Stimulated activated CD4-positive, alpha-beta T cell treated with anti-CD3 and anti-CD28 coated beads, Interleukin-1b, Interleukin-23, amount 100 ng/mL, for 1 hour (primary cell): ENCODE measurements around the gene CACNA1H.

Experiments
- DNase-seq, 2 donors: peaks; one replicate each; pipeline ENCODE4 v3.0.0-alpha.2; 2020; ENCODE audit warnings: low read depth in 2 of 2

Gene CACNA1H

DNA sequence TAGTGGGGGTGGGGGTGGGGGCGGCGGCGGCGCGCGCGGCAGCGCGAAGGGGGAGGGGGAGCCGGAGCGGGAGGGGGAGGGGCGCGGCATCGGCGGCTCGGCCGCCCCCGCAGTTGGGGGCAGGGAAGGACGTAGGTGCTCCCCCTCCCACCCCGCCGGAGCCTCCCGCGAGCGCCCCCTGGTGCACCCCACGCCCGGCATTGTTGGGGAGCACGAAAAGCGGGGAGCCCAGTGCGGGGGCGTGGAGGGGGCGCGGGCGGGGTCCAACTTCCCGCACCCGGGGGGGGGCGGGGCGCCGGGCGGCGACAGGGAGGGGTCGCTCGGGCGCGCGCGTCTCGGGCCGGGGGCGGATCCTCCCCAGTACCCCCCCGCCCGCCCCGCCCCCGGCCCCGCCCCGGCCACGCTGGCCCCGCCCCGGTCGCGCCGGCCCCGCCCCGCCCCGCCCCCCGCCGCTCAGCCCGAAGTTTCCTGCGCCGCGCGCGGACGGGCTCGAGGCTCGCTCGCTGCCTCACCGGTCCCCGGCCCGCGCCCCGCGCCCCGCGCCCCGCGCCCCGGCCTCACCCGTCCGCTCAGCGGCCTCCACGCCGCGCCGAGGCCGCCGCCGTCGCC lies at the start of gene CACNA1H:
Gene CACNA1H, plus strand, starts transcription at position 456 of the 609 bp plus-strand sequence. CDS start 632 bp downstream, outside the sequence.
- peak; percentile 8 to 33 for DNase-seq

DNA sequence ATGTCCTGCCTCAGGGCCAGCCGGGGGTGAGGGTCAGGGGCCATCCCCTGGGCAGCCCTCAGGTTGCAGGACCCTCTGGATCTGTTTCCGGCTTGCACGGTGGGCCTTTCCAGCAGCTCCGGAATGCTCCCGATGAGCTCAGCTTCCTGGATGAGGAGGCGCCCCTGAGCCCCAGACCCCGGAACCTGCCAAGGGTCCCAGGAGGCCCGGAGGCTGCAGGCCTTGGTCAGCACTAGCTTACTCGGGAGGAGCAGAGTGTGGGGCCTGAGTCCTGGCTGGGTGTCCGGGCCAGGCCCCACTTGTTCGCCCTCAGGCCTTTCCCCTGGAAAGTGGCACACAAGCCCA lies 49.3 kb upstream of the CACNA1H start:
- DNase-seq: no peak

DNA sequence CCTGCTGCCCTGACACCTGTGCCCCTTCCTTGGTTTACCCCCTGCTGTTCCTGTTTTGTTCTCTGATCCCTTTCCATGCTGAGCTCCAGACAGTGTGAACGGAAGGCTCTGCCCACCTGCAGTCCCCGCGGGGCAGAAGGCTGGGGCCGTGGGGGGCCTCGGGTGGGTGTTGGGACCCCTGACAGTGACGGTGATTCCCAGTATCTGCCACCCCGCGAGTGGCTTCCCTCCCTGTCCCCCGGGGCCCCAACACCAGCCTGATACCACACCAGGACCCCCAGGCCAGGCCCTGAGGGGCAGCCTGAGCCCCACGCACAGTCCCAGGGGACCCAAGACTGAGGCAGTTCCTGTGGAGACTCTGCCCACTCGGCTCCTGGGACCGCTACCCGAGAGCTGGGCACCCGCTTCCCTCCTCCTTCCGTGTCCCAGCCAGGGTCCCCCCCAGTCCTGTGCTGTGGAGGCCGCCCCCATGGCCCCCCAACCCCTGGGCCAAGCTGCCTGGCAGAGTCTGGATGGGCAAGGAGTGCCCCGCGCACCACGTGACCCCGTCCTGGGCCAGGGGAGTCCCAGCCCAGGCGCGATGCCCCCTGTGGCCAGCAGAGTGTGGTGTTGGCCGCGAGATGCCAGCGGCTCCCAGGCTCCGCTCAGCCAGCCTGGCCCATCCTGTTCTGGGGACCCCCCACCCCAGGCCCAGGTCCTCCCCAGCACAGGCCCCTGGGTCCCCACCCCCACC lies 46.9 kb upstream of the CACNA1H start:
- DNase-seq: peak in 1 of 2 donors; percentile 17

DNA sequence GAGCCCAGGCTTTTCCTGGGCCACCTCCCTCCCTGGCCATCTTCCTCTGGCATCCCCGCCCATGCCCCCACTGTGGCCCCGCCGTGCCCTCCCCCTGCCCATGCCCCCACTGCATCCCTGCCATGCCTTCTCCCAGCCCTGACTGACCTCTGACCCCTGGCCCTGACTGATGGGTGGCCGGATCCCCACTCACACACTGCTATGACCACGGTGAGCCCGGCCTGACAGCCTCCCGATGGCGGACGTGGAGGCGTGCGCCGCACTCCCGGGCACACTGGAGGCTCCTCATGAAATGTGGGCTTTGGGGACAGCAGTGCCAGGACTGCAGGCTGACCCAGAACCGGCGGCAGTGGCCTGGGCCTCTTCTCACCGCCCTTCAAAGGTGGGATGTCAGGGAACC lies 46.2 kb upstream of the CACNA1H start:
- DNase-seq: no peak

DNA sequence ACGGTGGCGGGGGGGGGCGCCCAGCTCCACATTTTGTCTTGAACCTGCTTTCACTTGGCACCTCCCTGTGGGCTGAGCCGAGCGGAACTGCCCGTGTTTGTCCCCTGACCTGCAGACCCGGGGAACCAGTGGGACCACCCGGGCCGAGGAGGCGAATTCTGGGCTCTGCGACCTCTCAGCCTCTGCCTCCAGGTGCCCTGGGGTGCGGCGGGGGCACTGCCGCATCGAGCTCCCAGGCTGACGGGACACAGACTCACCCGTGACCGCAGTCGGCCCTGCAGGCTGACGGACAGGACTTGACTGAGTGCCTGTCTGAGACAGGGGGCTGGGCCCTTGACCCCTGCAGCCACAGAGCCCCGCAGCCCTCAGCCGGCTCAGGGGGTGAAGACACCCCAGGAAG lies 45.8 kb upstream of the CACNA1H start:
- DNase-seq: no peak

DNA sequence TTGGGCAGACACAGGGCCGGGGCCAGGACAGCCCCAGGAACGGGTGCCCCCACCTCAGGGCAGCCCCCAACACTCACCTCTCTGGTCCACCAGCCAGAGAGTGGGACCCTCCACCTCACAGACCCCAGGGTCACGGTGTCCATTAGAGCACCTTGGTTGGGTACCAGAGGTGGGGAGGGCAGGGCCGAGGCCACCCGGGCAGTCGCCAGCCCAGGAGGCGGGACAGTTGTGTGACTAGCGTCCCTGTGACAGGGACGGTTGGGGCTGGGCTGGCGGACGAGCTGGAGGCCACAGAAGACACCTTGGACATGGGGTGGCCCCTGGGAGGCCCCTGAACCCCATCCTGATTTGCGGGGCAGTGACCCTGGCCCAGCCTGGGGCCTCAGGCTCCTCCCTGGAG lies 45.2 kb upstream of the CACNA1H start:
- DNase-seq: no peak

DNA sequence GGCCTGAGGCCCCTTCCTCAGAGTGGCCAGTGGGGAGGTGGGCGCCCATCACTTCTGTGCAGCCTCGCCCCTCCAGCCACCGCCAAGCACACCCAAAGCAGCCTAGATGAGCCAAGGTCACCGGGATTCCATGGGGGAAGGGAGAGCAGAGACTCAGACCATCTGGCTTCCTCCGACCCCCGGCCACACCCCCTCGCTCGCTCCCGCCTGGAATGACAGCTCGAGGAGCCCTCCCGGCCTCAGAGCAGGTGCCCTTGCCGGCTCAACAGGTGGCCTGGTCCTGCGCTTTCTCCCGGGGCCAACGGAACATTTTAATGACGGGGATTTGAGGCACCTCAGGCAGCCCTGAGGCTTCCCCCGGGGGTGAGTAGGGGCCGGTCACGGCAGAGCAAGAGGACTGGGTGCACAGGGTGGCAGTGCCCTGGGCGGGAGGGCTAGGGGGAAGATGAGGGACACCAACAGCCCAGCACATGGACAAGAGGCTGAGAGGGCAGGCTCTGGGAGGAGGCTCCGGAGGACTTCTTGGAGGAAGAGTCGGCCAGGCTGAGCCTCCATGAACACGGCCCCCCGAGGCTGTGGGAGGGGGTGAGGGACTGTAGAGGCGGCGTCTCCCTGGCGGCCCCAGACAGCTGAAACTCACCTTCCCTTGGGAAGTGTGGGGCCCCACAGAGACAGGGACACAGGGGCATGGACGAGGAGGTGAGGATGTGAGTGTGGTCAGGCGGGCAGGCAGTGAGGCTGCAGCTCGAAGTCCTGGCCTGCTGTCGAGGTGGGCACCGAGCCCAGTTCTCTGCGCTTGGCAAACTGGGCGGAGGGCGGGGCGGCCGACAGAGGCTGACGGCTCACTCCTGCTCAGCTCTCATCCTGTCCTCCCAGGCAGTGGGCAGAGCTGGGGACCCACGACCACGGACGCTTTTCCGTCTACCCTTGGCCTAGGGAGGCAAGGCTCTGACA lies 44.3 kb upstream of the CACNA1H start:
- DNase-seq: no peak

DNA sequence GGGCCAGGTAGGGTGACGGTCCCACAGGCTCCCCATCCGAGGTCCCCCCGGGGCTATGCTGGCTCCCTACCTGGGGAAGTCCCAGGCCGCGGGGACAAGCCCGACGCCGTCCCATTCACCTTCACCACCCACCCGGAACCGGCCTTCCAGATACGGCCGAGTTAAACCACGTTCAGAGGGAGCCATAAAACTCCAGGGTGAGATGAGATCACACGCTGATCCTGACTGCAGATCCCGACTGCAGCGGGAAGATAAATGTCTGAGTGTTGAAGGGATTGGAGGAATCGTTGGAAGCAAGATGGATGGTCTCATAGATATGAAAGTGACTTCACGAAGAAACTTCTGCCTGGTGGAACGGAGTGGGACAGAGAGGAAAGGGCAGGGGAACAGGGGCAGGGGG lies 43.3 kb upstream of the CACNA1H start:
- no peak for DNase-seq

DNA sequence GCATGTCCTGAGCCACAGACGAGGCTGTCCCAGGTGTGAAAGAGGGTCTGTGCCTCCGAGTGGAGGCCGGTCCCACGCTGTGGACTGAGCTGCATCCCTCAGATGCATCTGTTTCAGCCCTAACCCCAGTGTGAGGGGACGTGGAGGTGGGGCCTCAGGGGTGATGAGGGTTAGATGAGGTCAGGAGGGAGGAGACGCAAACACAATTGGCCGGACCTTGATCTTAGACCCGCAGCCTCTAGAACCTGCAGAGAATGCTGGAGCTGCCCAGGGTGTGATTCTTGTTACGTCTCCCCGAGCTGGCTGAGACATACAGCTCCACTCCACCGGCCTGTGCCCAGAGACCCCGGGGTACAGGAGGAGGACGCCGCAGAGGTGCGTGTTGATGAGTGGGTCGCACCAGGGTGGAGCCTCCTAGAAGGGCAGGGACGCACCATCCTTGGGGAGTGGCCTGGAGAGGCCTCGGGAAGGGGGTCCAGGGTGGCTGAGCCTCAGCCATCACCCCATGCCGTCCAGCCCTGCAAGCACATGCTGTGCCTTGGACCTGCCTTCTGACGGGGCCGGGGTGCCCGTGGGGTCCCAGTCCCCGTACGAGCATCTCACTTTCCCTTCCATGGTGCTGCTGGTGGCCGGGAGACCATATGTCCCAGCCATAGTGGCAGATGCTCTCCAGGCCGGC lies 40.3 kb upstream of the CACNA1H start:
- DNase-seq: no peak

DNA sequence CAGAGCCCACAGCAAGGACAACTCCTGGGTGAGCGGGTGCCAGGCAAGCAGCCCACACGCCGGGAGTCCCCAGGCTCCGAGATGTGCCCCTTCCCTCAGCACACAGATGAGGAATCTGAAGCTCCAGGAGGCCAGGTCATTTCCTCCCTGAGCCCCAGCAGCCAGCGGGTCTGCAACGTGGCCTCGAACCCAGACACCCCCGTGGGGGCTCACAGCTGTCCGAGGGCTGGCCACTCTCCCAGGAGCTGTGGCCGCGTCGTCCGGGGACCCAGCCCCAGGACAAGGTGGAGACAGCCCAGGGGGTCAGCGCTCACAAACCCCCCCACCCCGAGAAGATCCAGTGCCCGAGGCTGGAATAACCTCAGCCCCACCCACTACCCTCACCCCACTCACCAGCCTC lies 39.4 kb upstream of the CACNA1H start:
- DNase-seq: no peak

DNA sequence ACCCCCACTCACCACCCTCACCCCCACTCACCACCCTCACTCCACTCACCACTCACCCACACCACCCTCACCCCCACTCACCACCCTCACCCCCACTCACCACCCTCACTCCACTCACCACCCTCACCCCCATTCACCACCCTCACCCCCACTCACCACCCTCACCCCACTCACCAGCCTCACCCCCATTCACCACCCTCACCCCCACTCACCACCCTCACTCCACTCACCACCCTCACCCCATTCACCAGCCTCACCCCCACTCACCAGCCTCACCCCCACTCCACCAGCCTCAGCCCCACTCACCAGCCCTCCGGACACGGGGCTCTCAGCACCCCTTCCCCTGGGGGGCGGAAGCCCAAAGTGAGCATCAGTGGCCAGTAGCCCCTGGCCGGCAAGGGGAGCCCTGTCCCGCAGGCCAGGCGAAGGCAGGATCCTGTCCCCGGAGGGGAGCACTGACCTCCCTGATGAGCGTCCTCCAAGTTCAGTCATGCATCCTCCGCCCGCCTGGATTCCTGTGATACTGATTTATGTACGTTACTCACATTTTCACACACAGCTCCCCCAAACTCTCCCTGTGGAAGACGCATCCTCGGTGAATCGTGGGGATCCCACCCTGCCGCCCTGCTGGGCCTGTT lies 38.9 kb upstream of the CACNA1H start:
- no peak for DNase-seq

DNA sequence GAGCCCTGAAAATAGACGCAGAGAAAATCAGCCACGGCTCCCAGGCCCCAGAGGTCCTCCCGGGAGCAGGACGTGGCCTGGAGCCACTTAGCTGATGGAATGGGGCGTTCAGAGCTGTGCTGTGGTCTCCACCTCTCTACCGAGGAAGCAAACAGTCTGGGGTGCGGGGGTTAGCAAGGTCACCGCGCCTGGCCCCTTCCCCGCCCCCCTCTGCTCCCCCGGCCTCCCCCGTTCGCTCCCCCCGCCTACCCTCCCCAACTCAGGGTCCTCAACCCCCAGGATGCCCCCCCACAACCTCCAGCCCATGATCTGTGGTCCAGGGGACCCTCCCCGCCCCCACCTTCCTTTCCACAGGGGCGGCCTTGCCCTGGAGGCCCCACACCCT lies 36.2 kb upstream of the CACNA1H start:
- no peak for DNase-seq

DNA sequence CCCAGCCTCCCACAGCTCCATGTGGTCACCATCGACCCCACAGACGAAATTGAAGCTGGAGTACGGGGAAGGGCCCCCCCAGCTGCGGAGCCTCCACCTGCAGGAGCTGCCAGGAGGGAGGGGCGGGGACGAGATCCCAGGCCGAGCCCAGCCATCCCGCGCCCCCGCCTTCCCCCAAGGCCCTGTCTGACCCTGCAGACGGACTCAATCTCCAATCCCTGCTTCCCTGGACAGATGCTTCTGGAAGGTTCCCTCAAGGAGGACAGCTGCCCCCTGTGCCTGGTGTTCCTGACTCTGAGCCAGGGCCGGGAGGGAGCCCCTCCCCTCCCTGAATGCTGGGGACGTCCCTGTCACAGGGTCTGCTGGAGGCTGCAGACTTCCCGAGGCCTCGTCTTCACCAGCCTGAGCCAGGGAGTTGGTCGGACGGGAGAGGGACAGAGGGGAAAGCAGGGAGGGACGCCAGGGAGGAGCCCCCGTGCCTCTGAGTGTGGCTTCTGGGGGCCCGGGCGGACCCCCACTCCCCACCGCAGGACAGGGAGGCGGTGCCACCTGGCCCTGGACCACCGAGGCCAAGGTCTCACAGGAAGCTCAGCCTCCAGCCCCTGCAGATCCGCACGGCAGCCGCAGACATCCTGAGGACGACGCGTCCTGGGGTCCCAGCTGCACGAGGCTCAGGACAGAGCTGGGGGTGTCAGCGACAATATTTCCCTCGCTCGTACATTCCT lies 35.6 kb upstream of the CACNA1H start:
- no peak for DNase-seq

DNA sequence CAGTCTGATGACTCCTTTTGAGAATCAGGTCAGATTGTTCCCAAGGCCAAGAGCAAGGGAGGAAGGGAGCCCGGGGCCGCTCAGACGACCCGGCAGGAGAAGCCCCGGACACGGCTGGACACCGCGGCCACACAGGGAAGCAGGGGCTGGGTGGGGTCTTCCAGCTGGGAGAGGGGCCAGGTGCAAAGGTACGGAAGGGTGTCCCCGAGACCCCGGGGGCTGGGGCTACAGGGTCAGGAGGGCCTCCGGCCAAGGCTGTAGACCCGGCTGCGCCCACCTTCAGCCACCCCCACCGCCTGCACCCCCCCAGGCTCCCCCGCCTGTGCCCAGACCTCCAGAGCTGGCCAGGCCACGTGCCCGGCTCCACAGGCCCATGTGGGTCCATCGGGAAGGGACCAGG lies 35.0 kb upstream of the CACNA1H start:
- no peak for DNase-seq

DNA sequence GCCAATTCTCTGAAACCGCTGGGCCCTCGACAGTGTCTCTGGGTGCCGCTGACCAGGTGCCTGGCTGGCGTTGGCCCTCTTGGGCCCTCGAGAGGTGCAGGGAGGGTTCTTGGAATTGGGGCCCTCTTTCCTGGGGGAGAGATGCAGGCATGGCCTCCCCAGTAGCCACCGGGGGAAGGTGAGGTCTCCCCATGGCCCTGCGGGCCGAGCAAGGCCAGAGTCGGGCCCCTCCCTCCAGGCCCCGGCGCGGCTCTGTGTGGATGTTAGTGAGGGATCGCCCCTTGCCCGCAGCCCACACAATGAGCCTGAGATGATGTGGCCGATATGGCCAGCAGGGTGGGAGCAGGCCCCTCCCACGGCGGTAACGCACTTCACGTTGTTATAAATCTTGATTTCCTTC lies 33.8 kb upstream of the CACNA1H start:
- DNase-seq: no peak

DNA sequence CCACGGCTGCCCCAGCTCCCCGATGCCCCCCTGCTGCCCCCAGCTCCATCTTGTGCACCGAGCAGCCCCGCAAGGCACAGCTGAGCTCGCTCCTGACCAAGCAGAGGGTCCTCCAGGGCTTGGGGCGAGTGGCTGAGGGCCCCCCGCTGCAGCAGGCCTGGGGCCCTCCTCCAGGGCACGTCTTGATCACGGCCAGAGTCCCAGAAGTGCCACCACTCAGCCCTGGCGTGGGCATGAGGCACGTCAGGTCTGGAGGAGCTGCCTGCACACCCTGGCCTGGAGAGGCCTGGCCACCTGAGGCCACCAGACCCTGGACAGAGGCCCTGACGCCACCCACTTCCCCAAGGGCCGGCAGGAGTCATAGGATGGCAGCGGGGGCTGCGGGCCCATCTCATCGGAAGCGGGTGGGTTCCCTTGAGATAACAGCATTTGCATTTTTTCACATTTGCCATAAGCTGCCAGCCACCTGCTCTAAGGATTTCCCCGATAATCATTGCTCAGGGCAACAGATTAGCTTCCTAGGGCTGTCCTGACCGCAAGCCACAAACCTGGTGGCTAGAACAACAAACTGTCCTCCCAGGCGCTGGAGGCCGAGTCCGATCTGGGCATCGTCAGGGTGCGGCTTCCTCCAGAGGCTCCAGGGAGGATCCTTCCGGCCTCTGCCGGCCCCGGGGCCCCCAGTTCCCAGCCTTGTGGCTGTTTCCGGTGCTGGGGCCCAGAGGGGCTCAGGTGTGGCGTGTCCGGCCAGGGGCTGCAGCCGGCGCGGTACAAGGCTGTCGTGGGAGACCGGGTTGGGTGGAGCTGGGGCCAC lies 32.9 kb upstream of the CACNA1H start:
- no peak for DNase-seq

DNA sequence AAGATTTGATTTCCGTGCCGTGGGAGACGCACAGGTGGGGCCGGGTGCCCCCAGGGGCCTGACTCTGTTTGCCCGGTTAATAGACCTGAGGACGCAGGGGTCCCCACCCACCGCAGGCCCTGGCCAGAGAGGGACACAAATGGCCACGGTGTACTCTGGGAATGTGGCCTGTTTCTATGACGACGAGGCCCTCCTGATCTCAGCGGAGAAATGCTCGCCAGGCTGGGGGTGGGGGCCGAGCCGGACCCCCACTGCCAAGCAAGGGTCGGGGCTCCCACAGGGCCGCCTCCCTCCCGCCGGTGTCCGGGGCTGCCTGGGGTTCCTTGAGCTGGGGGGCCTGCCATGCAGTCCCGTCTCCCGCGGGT lies 32.3 kb upstream of the CACNA1H start:
- DNase-seq: no peak

DNA sequence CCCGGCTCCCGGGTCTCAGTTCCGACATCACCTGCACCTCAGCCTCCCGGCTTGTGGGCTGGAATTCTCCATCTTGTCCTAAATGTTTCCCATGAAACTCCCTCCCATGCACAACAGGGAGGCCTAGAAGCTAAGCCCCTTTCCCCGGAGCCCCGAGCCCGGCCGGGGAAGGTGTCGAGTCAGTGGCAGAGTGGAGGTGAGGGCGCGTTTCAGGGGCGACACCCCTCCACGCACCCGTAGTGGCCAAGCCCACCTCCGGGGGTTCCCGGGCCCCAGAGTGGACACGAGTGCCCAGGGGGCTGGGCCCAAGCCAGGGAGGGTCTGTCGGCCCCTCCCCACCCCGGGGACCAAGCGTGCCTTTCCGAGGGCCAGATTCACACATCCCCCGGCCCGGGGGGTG lies 31.9 kb upstream of the CACNA1H start:
- no peak for DNase-seq

DNA sequence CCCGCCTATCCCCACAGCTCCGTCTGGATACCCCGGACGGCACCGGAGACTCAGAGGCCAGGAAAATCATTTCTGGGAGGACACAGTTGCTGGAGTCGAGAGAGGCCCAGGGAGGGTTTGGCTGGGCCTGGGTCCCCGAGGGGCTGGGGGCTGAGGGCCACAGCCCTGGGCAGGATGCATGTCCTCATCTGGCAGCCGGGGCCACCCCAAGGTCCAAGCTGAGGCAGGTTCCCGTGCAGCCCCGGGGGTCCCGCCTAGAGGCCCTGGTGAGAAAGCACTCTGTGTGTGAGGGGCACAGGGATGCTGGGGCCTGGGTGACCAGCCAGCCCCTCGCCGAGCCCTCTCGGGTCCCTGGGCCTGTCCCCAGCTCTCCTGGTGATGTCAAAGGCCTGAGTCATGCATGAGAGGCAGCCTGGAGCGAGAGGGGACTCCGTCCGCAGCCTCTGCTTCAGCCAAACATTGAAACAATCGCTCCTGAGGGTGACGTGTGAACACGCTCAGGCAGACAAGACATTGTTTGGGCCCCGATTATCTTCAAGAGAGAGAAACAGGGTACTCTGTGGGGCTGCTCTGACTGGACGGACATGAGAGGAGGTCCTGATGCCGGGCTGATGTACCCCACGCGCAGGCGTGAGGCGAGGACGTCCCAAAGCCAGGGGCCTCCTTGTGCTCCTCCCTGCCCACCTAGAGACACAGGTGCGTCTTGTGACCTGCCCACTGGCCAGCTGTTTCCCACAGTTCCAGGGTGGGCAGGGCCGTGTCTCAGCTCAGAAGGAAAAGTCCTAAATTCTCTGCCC lies 31.1 kb upstream of the CACNA1H start:
- no peak for DNase-seq
